Umbilical cord (tissue), 2 donors: ENCODE measurements around the gene GRIK5. TPM values are rescaled to one million over a fixed set of nuclear protein-coding genes. Genes with fewer than 3 reads are reported as not detected.

Experiments used
- DNase-seq: peaks from one replicate; pipeline ENCODE4 v3.0.0-alpha.2; 2015; ENCODE audit warnings: low spot score
- total RNA-seq: library from RNA; depleted of rRNA; stranded (reverse); fragments of >200 nt; gene quantifications from one replicate; pipeline ENCODE4 v1.2.3, GENCODE V29; 2014; ENCODE audit warnings: low replicate concordance; ENCODE audit not compliant: insufficient read depth

Gene GRIK5
- total RNA-seq, 1 donor from 2014 or later: not detected

- peak; percentile 79 for DNase-seq
Observed at GRCh38 chr19:41957838-41958366, 112.1 kb downstream of the GRIK5 start.

GRCh38 chr19:41957161-41957837 is 112.7 kb downstream of the GRIK5 start:
- DNase-seq: no peak

- no peak for DNase-seq
Observed at GRCh38 chr19:41956621-41957020, 113.4 kb downstream of the GRIK5 start.

- DNase-seq: no peak
Observed at GRCh38 chr19:41955521-41955920, 114.5 kb downstream of the GRIK5 start.

GRCh38 chr19:41951686-41952172 is 118.3 kb downstream of the GRIK5 start:
- DNase-seq: peak; percentile 73

Other genes starting within 250 kb of the GRIK5 start
- not detected for gene LYPD4, start 225.5 kb downstream of the GRIK5 start, total RNA-seq
- gene DMRTC2, start 225.2 kb downstream of the GRIK5 start, total RNA-seq: 2.9 TPM
- gene RPS19, start 210.0 kb downstream of the GRIK5 start, total RNA-seq: 1,124 TPM
- not detected for gene CD79A, start 192.9 kb downstream of the GRIK5 start, total RNA-seq
- 30.3 TPM for gene ARHGEF1, start 187.0 kb downstream of the GRIK5 start, total RNA-seq
- not detected for gene ERFL, start 141.8 kb downstream of the GRIK5 start, total RNA-seq
- gene RABAC1, start 110.9 kb downstream of the GRIK5 start, total RNA-seq: 146 TPM
- gene ATP1A3, start 76.0 kb downstream of the GRIK5 start, total RNA-seq: 3.4 TPM
- 7.7 TPM for gene ZNF574, start 6.0 kb upstream of the GRIK5 start, total RNA-seq
- gene POU2F2, start 62.2 kb upstream of the GRIK5 start, total RNA-seq: 2.9 TPM
- gene DEDD2, start 147.5 kb upstream of the GRIK5 start, total RNA-seq: 26.5 TPM
- 7.5 TPM for gene ZNF526, start 150.1 kb upstream of the GRIK5 start, total RNA-seq
- 7.2 TPM for gene GSK3A, start 172.4 kb upstream of the GRIK5 start, total RNA-seq
- 33.2 TPM for gene ERF, start 184.9 kb upstream of the GRIK5 start, total RNA-seq
- gene CIC, start 199.0 kb upstream of the GRIK5 start, total RNA-seq: 10.4 TPM
- gene PRR19, start 231.9 kb upstream of the GRIK5 start, total RNA-seq: not detected
- 3.4 TPM for gene PAFAH1B3, start 232.4 kb upstream of the GRIK5 start, total RNA-seq
- gene TMEM145, start 243.1 kb upstream of the GRIK5 start, total RNA-seq: not detected